CMK (cell line): ENCODE results near the gene KRAS.

Source experiments
- DNase-seq: peaks from one replicate; pipeline ENCODE4 v3.0.0-alpha.2; 2010; ENCODE audit warnings: low read depth

KRAS gene

GRCh38 chr12:25194722-25195055 lies 56.0 kb downstream of the KRAS start:
- DNase-seq: no peak

- no peak for DNase-seq
These were observed 56.5 kb downstream of the KRAS start for GRCh38 chr12:25194214-25194613.

GRCh38 chr12:25190793-25191192 lies 59.9 kb downstream of the KRAS start:
- DNase-seq: no peak

GRCh38 chr12:25189656-25190055 lies 61.1 kb downstream of the KRAS start:
- no peak for DNase-seq

DNA sequence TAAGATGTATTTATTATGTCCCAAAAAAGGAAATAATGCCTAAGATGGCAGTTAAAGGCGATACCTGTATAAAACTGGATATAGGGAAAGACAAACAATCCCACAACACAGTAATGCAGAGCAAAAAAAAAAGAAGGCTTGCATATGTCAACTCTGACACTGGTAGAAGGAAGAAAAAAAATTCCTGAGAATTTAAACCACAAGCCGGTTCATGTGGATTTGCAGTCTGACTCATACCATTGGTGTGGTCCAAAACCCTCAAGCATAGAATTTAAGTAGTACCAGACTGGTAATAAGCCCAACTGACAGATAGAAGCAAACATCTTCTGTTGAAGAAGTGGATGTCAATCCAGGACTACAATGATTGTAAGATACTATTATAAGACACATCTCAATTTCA lies 62.9 kb downstream of the KRAS start:
- DNase-seq: no peak

GRCh38 chr12:25186788-25187402 lies 63.8 kb downstream of the KRAS start:
- no peak for DNase-seq

- no peak for DNase-seq
These were observed 64.5 kb downstream of the KRAS start for GRCh38 chr12:25186038-25186787.

DNA sequence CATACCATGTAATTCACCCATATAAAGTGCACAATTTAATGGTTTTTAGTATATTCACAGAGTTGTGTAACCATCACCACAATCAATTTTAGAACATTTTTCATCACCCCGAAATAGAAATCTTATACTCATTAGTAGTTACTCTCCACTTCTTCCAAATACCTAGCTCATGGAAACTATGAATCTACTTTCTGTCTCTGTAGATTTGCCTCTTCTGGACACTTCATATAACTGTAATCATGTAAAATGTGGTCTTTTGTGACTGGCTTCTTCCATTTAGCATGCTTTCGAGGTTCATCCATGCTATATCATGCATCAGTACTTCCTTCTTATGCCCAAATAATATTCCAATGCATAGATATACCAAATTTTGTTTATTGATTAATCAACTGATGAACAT lies 66.6 kb downstream of the KRAS start:
- no peak for DNase-seq

DNA sequence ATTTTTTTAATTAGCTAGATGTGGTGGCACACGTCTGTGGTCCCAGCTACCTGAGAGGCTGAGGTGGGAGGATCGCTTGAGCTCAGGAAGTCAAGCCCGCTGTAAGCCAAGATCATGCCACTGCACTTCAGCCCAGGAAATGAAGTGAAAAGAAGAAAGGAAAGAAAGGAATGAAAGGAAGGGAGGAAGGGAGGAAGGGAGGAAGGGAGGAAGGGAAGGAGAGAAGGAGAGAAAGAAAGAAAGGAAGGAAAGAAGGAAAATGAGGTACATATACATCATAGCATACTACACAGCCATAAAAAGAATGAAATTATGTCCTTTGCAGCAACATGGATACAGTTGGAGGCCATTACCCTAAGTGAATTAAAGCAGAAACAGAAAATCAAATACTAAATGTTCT lies 68.0 kb downstream of the KRAS start:
- DNase-seq: no peak

DNA sequence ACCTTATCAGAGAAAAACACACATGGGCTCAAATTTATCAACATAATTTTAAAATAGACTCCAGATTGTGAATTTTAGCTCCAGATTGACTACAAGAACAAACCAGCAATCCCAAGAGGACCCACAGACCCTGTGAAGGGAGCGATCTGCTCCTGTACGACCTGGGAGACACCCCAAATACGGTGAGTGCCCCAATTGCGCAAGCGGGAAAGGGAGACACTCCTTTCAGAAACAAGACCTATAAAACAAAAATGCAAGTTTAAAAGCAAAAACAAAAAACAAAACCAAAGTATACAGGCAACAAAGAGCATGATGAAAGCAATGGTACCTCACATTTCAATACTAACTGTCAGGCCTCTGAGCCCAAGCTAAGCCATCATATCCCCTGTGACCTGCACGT lies 87.9 kb downstream of the KRAS start:
- no peak for DNase-seq

DNA sequence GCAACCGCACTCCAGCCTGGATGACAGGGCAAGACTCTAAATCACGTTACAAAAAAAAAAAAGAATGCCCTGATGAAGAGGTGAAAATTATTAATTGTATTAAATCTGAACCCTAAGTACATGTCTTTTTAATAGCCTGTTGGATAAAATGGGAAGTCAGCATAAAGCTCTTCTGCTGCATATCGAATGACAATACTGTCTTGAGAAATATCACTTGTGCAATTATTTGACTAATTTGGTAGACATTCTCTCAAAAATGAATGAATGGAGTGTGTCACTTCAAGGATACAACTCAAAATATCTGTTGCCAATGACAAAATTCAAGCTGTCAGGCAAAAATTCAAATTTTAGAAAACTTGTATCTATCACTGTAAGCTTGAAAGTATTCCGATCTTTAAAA lies 94.7 kb downstream of the KRAS start:
- no peak for DNase-seq

- no peak for DNase-seq
These were observed 95.6 kb downstream of the KRAS start for GRCh38 chr12:25155022-25155576.
